Subcutaneous abdominal adipose tissue (tissue), 5 donors: ENCODE results near the gene VPS9D1.
"Not testable (repeated sequence)": the region's sequence is repeated elsewhere in the genome, so short reads cannot be mapped to it uniquely, and the experiment has no call there.

Experiments used
- H3K27ac ChIP-seq: one replicate; pipeline ENCODE4 v1.7.0; 2013; ENCODE audit warnings: low read depth, mild to moderate bottlenecking, inconsistent platforms, low read length, moderate library complexity
- H3K27me3 ChIP-seq, 5 donors: one replicate each; pipeline ENCODE4 v1.7.0; 2013; ENCODE audit warnings: low read length in 5 of 5, inconsistent platforms in 1 of 5; ENCODE audit not compliant: control insufficient read depth in 5 of 5, insufficient read depth in 4 of 5
- H3K36me3 ChIP-seq, 5 donors: one replicate each; pipeline ENCODE4 v1.7.0; 2013; ENCODE audit warnings: low read length in 5 of 5; ENCODE audit not compliant: control insufficient read depth in 5 of 5, insufficient read depth in 5 of 5
- H3K4me1 ChIP-seq, 5 donors: one replicate each; pipeline ENCODE4 v1.7.0; 2013; ENCODE audit warnings: low read length in 5 of 5, mild to moderate bottlenecking in 3 of 5, moderate library complexity in 1 of 5; ENCODE audit not compliant: control insufficient read depth in 5 of 5, insufficient read depth in 5 of 5
- H3K4me3 ChIP-seq, 5 donors: one replicate each; pipeline ENCODE4 v1.7.0; 2013; ENCODE audit warnings: low read length in 5 of 5, low read depth in 1 of 5
- H3K9ac ChIP-seq, 5 donors: one replicate each; pipeline ENCODE4 v1.7.0; 2013; ENCODE audit warnings: low read length in 5 of 5, mild to moderate bottlenecking in 4 of 5, moderate library complexity in 3 of 5
- H3K9me3 ChIP-seq, 5 donors: one replicate each; pipeline ENCODE4 v1.7.0; 2013; ENCODE audit warnings: low read length in 5 of 5; ENCODE audit not compliant: control insufficient read depth in 5 of 5
- donor health status: healthy.
- donor health status: healthy.
- donor health status: healthy.
- donor health status: healthy.
- donor health status: healthy.

Gene VPS9D1

DNA sequence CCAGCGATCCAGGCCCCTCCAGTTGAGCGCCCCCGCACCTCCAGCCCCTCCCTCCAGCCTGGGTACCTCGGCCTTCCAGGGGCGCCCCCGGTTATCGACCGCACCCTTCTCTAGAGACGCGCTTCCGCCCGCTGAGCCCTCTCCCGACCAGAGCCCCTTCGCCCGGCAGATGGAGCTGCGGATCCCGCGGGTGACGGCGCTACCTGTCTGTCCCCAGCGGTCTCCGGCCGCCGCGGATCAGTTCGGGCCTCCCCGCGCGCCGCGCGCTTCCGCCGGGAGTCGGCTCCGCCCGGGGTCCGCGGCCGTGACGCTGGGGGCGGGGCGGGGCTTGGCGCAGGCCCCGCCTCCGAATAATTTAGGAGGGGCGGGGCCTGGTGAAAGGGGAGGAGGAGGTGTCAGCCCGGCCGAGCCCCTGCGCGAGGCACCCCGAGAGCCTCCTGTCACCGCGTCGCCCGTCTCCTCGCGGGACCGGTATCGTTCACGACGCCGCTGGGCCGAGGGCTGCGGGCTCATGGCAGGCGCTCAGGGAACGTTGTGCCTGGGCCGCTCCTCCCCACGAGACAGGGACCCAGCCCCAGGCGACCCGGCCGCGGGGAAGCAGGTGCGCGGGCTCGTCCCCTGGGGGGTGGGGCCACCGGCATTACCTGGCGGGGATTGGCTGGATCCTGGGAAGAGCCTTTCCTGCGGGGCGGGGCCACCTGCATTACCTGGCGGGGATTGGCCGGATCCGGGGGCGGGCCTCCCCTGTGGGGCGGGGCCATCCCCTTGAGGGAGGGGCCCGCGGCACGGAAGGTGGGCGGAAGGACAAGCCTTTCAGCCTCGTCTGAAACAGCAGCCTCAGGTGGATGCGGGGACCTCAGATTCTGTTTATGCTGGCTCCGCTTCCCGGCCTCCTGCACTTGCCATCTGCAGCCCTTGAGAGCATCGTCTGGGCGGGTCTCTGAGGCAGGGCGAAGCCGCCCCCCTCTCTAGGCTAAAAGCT, 19.0 kb downstream of the VPS9D1 start, which contains the start of gene SPATA2L:
SPATA2L (minus strand) TSS at position 281 of the 982 bp plus-strand sequence. CDS start 473 bp downstream, outside the sequence.
- H3K36me3 ChIP-seq: peaks cover 0 to 15% (median 4%) of the 10 kb centered on the region in 5 donors
- peaks cover 3 to 31% (median 26%) of the 10 kb centered on the region in 5 donors for H3K4me1 ChIP-seq
- H3K27ac ChIP-seq: peak within 1 kb of the TSS; percentile 58
- H3K27me3 ChIP-seq: peaks cover 0 to 3% (median 0%) of the 10 kb centered on the region in 5 donors
- H3K4me3 ChIP-seq: peak within 1 kb of the TSS; percentile 25 to 75 (median 61)
- H3K9ac ChIP-seq: peak within 1 kb of the TSS in 4 of 5 donors; percentile 48 to 71 (median 60)
- H3K9me3 ChIP-seq: no peaks in the 10 kb centered on the region

DNA sequence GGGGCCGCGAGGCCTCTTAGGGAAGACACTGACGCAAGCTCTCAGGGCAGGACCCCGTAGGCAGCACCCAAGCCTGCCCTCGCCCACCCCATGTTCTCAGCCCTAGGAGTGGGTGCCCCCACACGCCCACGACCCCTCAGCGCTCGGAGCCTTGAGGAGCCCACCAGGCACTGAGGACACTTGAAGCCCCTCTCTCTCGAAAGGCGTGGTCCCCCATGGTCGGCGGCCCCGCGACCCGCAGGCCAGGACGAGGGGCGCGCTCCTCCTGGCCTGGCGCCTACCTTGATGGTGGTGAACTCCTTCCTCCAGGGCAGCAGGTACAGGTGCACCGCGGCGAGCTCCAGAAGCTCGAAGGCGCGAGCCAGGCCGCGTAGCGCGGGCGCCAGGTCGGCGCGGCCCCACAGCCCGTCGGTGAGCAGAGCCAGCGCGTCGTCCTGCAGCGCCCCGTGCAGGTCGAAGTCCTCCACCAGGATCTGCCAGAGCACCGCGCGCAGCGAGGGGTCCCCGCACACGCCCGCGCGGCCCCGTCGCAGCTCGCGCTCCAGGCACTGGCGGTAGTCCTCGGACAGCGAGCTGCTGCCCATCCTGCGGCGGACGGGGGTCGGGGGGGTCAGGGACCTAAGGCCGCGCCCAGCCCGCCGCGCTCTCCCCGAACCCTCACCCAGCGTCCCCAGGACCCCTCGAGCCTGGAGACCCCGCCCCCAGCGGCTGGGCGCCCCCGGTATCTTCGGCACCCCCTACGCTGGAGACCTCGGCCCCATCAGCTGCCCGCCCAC, 19.9 kb downstream of the VPS9D1 start:
- Histone ChIP-seq H3K9me3 (no peaks in the 10 kb centered on the region), H3K9ac (peak overlapping the region in 4 of 5 donors; percentile 48 to 71 (median 60)), H3K27me3 (peaks cover 0 to 3% (median 0%) of the 10 kb centered on the region in 5 donors), H3K4me1 (peaks cover 3 to 27% (median 22%) of the 10 kb centered on the region in 5 donors), H3K27ac (peak overlapping the region; percentile 58), H3K4me3 (peak overlapping the region; percentile 25 to 75 (median 61)), H3K36me3 (peaks cover 0 to 20% (median 6%) of the 10 kb centered on the region in 5 donors)

DNA sequence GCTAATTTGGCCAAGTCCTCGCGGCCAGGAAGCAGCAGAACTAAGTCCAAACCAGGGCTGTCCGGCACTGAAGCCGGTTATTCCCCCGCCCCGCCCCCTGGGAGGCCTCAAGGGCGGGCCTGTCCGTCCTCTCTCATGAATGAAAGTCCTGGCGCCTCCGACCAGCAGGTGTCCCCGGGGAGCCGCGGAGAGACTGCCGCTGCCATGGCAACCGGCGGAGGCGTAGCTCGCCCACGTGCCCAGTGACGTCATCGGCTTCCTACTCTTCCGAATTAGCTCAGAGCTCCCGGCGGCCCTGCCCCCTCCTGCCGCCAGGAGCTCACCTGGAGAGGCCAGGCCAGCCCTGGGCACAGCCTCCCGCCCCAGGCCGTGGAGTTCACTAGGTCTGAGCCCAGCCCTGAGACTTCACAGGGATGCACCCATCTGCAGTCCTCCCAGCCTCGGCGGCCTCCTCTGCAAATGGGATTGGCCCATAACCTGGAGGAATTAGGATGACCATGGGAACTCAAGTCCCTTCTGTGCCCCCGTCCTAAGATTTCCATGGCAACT, 20.5 kb downstream of the VPS9D1 start:
- peaks cover 0 to 3% (median 0%) of the 10 kb centered on the region in 5 donors for H3K27me3 ChIP-seq
- peak overlapping the region in 3 of 5 donors; percentile 48 to 62 (median 59) for H3K9ac ChIP-seq
- peak overlapping the region; percentile 25 to 75 (median 61) for H3K4me3 ChIP-seq
- H3K27ac ChIP-seq: peak overlapping the region; percentile 58
- peaks cover 0 to 27% (median 13%) of the 10 kb centered on the region in 5 donors for H3K36me3 ChIP-seq
- no peaks in the 10 kb centered on the region for H3K9me3 ChIP-seq
- H3K4me1 ChIP-seq: peaks cover 3 to 27% (median 22%) of the 10 kb centered on the region in 5 donors

DNA sequence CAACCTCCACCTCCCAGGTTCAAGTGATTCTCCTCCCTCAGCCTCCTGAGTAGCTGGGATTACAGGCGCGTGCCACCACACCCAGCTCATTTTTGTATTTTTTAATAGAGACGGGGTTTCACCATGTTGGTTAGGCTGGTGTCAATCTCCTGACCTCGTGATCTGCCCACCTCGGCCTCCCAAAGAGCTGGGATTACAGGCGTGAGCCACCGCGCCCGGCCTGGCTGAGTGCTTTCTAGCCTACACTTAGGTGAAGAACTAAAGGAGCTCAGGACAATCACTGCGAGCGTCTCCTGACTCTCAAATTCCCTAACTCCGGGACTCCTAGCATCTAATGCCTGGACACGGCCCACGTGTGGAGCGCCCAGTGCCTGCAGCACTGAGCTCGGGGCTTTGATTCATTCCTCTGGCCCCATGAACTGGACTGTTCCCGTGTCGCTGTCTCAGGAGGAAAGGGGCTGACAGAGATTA, 21.0 kb downstream of the VPS9D1 start:
- peaks cover 3 to 27% (median 22%) of the 10 kb centered on the region in 5 donors for H3K4me1 ChIP-seq
- not testable (repeated sequence) for H3K27ac ChIP-seq, H3K9ac ChIP-seq, H3K27me3 ChIP-seq, H3K9me3 ChIP-seq
- peak overlapping the region in 2 of 5 donors; percentile 25 to 75 for H3K4me3 ChIP-seq
- peaks cover 0 to 31% (median 17%) of the 10 kb centered on the region in 5 donors for H3K36me3 ChIP-seq

DNA sequence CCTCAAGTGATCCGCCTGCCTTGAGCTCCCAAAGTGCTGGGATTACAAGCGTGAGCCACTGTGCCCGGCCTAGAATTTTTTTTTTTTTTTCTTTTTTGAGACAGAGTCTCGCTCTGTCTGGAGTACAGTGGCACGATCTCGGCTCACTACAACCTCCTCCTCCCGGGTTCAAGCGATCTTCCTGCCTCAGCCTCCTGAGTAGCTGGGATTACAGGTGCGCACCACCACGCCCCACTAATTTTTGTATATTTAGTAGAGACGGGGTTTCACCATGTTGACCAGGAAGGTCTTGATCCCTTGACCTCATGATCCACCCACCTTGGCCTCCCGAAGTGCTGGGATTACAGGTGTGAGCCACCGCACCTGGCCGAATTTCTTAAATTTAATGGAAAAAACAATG, 22.0 kb downstream of the VPS9D1 start:
- peaks cover 0 to 39% (median 24%) of the 10 kb centered on the region in 5 donors for H3K36me3 ChIP-seq
- H3K27ac ChIP-seq, H3K27me3 ChIP-seq, H3K9me3 ChIP-seq, H3K4me3 ChIP-seq, H3K9ac ChIP-seq: not testable (repeated sequence)
- H3K4me1 ChIP-seq: peaks cover 3 to 27% (median 22%) of the 10 kb centered on the region in 5 donors

DNA sequence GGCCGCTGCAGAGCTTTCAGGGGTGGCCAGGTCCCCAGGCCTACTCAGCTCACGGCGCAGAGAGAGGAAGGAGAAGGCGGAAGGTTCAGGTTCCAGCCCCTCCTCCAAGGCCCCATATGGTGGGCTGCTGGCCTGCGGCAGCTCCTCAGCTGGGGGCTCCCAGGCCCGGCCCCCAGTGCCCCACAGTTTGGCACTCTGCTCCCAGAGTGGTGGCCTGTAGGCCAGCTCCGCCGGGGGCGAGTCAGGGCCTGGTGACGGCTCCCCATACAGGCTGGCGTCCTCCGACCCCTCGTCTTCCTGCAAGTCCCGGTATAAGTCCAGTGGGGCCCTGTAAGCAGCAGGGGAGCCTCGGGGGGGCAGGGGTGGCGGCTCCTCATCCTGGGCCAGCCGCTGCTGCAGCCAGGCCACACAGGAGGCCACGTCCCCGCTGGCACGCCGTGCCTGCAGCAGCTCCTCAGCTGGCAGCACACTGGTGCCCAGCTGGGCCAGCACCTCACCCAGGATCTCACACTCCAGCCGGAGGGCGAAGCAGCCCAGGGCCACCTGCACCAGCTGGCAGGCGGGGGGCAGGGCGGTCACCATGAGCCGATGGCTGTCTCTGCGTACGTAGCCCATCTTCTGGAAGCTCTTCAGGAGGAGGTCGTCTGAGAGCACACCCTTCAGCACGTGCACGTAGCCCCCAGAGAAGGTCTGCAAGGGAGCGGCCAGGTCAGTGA, 22.9 kb downstream of the VPS9D1 start:
- no peaks in the 10 kb centered on the region for H3K9me3 ChIP-seq
- H3K36me3 ChIP-seq: peaks cover 0 to 47% (median 32%) of the 10 kb centered on the region in 5 donors
- no peak overlapping the region for H3K27ac ChIP-seq
- peaks cover 3 to 27% (median 22%) of the 10 kb centered on the region in 5 donors for H3K4me1 ChIP-seq
- H3K4me3 ChIP-seq: no peak overlapping the region
- H3K27me3 ChIP-seq: no peaks in the 10 kb centered on the region
- no peak overlapping the region for H3K9ac ChIP-seq

DNA sequence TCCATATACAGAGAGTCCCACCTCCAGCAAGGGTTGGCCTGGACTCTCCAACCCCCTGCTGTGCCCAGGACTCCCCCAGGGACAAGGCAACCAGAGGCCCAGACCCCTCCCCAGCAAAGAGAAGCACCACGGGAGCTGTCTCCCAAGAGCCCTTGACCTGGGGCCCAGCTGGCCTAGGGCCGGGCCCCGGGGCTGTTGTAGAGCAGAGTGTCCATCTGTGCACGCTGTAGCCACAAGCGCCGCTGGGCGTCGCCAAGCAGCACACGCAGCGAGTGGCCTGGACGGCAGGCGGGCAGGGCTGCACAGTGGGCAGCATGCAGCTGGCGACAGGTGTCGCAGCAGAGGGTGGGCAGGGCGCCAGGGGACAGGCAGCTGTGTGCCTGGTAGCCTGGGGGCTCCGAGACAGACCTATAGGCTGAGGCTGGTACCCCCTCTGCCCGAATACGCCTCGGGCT, 23.5 kb downstream of the VPS9D1 start:
- Histone ChIP-seq H3K9me3 (no peaks in the 10 kb centered on the region), H3K27ac (no peak overlapping the region), H3K27me3 (no peaks in the 10 kb centered on the region), H3K4me1 (peaks cover 3 to 25% (median 21%) of the 10 kb centered on the region in 5 donors), H3K9ac (no peak overlapping the region), H3K36me3 (peaks cover 0 to 52% (median 35%) of the 10 kb centered on the region in 5 donors), H3K4me3 (no peak overlapping the region)

DNA sequence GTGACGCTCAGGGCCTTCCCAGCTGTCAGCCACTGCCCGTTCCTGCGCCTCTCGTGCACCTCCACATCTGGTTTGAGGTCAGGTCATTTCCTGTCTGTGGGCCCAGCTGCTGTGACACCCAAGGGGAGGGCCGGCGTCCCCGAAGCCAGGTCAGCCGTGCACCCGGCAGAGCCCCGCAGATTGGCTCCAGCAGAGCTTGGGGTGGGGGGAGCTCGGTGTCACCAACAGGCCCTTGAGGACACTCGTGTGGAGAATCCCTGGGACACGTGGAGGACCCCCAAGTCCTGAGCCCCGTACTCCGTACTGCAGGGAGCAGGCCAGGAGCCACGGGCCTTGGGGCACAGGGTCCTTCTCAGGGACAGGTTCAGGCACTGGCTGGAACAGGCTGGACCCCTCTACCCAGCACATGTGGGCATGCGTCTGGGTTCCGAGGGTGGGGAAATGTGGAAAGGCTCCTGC, 24.0 kb downstream of the VPS9D1 start:
- Histone ChIP-seq H3K9me3 (no peaks in the 10 kb centered on the region), H3K36me3 (peaks cover 0 to 57% (median 38%) of the 10 kb centered on the region in 5 donors), H3K27ac (no peak overlapping the region), H3K9ac (no peak overlapping the region), H3K4me1 (peaks cover 3 to 21% (median 16%) of the 10 kb centered on the region in 5 donors), H3K4me3 (no peak overlapping the region), H3K27me3 (no peaks in the 10 kb centered on the region)
